Fibroblast of skin of left biceps (primary cell): ENCODE measurements around the gene TTBK2.
"Not testable (repeated sequence)": the region's sequence is repeated elsewhere in the genome, so short reads cannot be mapped to it uniquely, and the experiment has no call there.

ENCODE experiments used
- DNase-seq, 2 experiments: peaks; one replicate each; pipeline ENCODE4 v3.0.0-alpha.2; 2013; ENCODE audit warnings: low read depth in 2 of 2

The TTBK2 gene

DNA sequence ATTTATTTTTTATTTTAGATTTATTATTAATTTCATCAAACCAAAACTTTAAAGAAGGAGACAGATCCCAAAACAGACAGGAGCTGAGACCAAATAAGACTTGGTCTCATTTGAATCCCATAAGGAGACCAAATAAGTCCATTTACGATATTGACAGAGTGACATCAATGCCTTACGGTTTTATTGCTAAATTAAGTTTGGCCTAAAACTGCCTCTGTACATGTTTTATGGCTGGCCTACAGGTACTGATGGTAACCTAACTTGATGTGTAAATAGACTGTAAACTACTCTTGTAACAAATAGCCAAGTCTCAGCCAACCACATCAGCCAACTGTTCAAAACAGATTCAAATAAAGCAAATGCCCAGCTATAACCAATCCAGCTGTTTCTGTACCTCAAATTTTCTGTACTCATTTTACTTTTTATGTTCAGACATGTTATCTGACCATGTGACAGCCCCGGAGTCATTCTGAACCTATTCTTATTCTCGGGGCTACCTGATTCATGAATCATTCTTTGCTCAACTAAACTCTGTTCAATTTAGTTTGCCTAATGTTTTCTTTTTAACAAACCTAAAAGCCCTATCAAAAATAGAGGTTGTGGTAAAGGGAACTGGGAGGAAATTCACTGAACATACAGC is 94.2 kb downstream of the TTBK2 start:
- DNase-seq, result no peak

DNA sequence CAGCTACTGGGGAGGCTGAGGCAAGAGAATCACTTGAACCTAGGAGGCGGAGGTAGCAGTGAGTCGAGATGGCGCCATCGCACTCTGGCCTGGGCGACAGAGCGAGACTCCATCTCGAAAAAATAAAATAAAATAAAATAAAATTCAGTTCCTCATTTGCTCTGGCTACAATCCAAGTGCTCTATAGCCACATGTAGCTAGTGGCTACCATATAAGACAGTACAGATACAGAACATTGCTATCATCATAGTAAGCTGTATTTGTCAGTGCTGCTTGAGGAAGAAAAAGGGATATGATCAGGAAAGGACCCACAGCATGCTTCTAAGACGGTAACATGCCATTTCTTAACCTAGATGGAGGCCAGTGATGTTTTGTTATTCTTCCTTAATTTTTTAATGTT is 95.0 kb downstream of the TTBK2 start:
- DNase-seq, result no peak

DNA sequence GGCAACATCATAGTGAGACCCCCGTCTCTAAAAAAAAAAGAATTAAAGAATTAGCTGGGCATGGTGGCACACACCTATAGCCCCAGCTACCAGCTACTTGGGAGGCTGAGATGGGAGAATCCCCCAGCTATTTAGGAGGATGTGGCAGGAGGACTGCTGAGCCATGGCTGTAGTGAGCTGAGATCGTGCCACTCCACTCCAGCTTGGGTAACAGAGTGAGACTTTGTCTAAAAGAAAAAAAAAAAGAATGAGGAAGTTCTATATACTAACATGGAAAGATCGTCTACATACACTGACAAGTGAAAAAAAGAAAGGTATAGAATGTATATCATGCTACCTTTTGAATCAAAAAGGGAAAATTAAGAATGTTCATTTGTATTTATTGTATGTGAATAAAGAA is 99.8 kb downstream of the TTBK2 start:
- no peak for DNase-seq

DNA sequence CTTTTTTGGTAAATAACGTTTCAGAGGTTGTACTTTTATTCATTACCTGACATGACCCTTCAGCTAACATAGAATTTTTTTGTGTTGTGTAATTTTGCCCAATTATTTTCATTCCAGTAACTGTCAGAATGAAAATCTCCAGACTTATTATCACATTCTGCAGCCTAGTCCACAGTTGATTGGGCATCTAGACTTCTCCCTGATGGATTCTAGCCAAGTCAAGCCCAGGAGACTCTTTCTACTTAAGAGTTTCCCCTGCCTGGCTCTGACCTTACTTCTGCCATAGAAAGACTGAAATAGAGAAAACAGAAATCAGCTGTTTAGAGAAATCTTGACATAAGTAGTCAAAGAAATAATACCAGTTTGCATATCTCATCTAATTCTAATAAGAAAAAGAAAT is 100.8 kb downstream of the TTBK2 start:
- no peak for DNase-seq

DNA sequence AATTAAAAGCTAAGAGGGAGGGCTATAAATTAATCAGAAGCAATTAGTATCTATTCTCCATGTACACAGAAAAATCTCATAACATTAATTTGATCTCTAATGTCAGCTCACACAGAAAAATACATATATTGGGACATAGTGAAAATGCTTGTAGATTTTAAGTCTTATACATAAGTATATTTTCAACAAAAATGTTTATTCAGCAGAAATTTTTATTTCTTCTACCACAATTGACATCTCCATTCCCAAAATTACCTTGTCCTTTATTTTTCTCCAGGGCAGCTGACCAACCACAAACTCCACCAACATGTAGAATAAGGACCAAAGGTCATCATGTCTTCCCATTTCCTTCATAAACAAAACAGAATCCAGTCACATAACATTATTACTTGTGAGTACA is 109.1 kb downstream of the TTBK2 start:
- DNase-seq, result no peak

DNA sequence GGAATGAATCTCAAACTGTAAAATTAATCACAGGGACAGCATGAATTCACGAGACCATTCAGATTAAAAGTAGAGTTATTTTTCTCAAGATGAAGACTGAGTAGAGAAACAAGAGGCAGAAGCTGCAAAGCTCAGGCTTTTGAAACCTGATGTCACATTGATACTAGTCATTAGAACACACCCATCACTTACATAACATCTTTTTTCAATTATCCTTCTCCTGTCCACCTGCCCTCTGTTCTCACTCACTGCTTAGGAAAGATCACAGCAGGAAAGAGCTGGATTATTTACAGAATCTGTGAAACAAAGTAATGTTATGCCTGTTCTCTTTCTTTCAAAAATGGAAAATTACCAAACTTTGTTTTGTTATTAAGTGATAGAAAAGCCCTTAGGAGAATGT is 111.7 kb downstream of the TTBK2 start:
- no peak for DNase-seq

DNA sequence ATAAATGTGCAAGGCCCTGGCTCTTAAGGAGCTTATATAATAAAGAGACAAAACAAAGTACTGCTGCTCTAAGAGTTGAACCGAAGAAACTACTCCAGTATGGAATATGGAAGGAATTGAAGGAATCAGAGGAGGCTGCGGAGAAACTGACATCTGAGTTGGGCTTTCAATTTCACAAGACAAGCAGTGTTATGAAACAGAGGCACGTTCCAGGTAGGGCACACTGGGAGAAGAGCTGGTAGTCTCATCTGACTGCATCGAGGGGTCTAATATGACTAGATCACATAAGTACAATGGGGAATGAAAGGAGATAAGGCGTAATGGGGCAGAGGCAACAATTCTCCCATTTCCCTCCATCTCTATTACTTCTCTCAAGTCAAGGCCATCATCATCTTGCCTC is 115.3 kb downstream of the TTBK2 start:
- DNase-seq, result no peak

DNA sequence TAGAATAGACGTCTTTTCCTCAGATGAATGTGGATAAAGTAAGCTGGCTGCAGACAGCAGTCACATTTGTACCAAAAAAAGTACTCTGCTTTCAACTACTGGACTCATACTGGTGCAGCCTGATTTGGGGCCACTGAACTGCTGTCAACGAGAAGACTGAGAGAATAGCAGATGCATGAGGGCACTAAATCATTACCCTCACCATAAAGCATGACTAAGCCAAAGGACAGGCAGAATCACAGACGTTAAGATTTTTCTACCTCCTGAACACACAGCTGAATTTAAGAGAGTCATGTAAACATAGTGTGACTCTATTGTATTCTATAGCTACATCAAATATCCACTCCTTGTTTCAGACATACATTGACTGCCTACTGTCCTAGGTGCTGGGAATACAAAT is 115.8 kb downstream of the TTBK2 start:
- no peak for DNase-seq

DNA sequence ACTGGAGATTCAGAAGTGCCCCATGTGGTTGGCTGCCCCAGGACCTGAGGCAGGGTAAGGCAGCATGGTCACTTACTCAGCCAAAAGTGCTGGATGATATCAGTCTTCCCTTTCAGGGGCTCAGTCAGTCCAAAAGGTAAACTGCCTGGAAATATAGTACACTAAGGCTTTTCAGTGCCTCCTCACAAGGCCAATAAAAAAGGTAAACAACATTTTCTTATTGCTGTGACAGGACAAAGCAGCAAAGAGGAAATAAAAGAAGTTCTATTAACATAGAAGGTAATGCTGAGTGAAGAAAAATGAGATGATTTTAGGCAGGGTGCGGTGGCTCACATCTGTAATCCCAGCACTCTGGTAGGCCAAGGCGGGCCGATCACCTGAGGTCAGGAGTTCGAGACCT is 117.1 kb downstream of the TTBK2 start:
- DNase-seq, result no peak

DNA sequence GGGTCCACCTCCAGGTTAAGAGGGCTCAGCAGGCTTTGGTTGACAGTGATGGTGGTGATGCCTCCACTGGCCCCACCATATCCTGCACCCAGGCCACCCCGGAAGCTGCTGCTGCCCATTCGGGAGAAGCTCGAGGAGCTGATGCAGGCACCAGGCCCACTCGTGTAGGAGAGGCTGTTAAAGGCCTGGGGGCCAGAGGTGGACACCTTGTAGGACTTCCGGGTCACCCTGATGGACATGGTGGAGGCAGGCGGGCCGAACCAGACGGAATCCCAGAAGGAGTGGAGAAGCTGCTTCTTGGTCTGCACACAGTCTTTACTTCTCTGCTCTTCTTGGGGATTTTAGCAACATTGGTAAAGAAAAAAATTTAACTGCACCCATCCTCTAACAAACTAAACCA is 118.4 kb downstream of the TTBK2 start:
- no peak for DNase-seq

DNA sequence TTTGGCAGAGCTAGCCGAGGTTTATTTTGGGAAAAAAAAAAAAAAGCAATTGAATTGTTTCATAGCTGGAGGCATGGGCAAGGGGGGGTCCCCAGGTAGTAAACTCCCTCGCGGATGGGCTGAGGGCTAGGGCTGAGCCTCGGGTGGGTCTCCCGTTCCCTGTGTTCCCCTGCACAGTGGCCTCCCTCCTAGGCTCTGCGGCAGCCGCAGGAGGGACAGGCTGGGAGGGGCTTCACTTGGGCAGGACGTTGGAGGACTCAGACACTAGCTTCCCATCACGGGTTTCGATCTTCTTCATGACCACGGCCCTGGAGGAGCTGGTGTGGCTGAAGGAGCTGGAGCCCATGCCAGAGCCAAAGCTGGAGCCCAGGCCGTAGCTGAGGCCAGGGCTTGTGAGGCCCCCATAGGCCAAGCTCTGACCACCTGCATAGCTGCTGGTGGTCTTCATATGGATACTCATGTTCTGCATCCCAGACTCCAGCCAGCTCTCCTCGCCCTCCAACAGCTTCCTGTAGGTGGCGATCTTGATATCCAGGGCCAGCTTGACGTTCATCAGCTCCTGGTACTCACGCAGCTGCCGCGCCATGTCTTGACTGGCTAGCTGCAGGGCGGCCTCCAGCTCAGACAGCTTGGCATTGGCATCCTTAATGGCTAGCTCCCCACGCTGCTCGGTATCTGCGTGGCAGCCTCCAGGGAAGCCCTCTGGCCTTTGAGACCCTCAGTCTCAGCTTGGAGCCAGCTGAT is 119.7 kb downstream of the TTBK2 start:
- DNase-seq, result no peak

DNA sequence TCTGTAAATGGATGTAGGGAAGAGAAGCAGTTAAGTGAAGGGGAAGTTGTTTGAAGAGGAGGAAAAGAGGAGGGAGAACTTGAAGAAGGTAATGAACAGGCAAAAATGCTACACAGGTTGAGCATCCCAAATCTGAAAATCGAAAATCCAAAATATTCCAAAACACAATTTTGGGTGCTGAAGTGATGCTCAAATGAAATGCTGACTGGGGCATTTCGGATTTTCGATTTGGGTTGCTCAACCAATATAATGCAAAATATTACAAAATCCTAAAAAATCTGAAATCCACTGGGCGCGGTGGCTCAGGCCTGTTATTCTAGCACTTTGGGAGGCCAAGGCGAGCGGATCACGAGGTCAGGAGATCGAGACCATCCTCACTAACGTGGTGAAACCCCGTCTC is 121.8 kb downstream of the TTBK2 start:
- no peak for DNase-seq

DNA sequence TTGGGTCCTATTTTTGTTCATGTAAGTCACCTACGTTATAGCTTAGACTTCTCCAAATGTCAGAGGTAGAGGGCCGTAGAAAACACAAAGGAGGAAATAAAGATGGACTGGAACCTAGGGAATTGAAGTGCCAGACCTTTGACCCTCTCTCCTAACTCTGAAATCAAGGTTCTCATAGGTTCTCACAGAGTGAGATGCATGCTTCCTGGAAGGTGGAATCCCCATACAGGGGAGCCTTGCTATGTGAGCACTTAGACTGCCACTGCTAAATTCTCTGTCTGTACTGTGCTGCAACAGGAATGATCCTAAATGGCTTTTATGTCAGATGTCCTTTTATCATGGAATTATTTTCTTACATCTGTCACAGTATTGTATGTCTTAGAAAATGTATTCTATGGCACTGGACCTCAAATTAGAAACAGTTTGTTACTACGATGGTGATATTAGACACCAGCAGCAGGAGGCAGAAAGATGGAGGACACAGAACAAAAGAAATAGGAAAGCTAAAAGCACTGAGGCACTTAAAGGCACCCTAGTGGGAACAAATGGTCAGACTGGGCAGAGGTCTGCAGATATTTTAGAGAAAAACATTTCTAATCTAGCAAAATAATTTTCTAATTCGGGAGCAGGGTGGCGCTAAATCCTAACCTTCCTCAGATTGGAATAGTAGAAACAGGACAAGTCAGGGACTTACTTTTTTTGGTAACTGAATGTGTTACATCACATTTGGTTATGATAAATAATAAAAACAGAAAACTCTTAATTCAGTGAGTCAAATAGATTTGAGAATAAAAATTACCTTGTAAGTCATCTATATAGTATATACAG is 123.4 kb downstream of the TTBK2 start:
- DNase-seq, result no peak

DNA sequence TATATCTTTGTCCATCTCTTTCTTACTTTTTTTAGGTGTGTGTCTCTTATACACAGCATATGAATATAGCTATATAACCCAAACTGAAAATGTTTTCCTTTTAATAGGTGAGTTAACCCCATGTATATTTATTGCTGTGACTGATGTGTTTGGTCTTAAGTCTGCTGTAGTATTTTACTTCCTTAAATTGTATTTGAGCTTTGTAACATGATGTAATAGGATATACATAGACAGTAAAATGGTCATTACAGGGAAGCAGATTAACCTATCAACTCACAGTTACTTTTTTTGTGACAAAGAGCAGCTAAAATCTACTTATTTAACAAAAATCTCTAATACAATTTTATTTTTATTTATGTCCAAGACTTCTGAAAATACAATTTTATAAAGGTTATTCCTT is 131.9 kb downstream of the TTBK2 start:
- DNase-seq, result no peak

DNA sequence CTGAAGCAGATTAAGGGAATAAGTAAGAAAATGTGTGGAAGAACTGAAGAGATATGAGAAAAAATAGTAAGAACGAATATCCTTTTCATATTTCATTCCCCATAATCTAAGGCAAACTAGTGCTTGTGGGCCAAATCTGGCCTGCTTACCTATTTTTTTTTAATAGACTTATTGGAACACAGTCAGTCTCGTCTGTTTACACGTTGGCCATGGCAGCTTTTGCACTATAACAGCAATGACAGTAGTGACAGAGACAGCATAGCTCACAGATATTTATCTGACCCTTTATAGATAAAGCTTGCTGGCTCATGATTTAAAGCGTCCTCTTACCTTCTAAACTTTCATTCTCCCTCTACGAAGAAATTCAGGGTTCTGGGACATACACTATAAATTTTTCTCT is 133.6 kb downstream of the TTBK2 start:
- DNase-seq, result no peak

DNA sequence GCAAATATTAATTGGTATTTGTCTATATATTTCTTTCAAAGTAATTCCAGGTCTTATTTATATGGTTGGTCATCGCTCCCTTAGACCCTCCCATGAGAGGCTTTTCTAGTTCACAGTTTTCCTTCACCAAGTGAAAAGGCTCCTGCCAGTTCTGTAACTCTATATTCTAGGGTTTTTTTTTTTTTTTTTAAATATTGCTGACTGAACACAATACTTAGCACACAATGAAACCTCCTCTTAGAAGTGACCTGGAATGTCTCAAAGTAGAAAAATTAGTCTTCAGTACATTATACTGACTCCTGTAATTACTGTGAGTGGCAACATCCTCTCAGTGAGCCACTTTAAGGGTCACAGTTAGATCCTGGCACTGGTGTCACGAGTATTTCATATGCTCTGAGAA is 135.0 kb downstream of the TTBK2 start:
- DNase-seq, result no peak

DNA sequence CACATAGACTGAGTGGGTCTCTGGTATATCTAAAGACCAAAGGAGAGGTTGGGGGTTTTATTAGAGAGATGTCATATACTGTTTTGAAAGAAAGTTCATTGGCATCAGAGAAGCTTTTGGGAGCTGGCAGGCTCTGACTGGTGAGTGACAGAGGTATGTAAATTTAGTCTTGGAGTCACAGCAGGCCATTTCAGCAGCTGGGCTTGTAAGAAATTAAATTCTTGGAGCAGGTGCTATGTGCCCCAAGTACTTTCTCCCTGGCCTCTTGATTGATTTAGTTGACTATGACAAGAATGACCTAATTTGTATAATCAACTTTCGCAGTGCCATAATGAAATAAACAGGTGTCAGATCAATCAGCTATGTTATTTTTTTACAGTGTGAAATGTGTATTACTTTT is 135.9 kb downstream of the TTBK2 start:
- no peak for DNase-seq

DNA sequence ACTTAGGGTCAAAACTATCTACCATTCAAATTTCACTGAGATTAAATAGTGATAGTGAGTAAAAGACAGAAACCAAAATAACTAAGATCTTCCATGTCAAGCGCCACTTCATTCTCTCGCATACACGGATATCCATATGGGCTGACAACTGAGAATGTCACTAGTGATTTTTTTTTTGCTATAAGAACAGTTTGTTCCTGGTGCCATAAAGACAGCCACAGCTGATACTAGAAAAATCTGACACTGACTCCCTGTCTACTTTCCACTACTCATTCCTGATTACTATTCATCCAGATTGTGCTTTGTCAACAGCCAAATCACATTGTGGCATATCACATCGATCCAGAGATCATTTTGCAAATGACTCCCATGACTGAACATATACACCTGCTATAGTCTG is 137.9 kb downstream of the TTBK2 start:
- DNase-seq, result no peak

DNA sequence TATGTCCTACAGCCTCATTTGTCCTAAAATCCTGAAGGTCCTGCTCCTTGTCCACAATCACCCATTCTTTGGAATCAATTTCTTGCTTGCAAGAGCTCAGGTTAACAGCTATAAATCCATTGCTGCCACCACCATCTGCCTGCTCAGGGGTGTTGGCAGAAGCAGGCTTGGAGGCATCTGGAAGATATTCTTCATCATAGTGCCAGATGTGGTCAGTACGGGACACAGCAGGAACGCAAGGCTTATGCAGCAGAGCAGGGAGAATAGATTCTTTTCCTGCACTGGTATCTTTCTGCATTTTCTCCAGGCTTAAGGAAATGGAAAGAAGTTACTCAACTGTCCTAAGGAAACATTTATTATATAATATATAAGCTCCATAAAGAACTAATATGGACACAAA is 145.2 kb downstream of the TTBK2 start:
- no peak for DNase-seq

DNA sequence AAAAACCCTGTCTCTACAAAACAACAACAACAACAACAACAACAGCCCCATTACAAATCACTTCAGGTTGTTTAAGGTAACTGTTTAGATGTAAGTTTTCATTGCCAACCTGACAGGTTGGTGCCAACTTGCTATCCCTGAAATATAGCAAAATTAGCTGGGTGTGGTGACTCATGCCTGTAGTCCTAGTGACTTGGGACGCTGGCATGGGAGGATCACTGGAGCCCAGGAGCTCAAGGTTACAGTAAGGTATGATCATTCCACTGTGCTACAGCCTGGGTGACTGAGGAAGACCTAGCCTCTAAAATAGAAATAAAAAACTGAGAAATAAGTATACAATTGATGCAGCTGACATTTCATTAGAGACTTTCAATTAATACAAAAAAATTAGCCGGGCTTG is 147.7 kb downstream of the TTBK2 start:
- DNase-seq, result no peak

DNA sequence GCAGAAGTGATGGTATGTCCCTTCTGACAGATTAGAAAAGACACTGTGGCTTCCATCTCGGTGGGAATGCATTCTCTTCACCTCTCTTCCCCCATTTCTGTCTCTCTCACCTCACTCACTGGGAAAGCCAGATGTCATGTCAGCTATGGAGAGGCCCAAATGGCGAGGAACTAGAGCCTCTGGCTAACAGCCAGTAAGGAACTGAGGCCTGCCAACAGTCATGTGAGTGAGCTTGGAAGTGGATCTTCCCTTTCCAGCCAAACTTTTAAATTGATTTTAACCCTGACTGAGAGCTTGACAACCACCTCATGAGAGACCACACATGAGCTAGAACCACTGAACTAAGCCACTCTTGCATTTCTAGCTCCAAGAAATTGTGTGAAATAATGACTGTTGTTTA is 148.4 kb downstream of the TTBK2 start:
- no peak for DNase-seq

DNA sequence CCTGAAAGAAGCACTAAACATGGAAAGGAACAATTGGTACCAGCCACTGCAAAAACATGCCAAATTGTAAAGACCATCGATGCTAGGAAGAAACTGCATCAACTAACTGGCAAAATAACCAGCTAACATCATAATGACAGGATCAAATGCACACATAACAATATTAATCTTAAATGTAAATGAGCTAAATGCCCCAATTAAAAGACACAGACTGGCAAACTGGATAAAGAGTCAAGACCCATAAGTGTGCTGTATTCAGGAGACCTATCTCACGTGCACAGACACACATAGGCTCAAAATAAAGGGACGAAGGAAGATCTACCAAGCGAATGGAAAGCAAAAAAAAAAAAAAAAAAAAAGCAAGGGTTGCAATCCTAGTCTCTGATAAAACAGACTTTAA is 154.5 kb downstream of the TTBK2 start:
- not testable (repeated sequence) for DNase-seq

DNA sequence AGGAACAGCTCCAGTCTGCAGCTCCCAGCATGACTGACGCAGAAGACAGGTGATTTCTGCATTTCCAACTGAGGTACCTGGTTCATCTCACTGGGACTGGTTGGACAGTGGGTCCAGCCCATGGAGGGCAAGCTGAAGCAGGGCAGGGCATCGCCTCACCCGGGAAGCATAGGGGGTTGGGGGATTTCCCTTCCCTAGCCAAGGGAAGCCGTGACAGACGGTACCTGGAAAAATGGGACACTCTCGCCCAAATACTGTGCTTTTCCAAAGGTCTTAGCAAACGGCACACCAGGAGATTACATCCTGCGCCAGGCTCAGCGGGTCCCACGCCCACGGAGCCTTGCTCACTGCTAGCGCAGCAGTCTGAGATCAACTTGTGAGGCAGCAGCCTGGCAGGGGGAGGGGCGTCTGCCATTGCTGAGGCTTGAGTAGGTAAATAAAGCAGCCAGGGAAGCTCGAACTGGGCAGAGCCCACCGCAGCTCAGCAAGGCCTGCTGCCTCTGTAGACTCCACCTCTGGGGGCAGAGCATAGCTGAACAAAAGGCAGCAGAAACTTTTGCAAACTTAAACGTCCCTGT is 156.3 kb downstream of the TTBK2 start:
- DNase-seq, result not testable (repeated sequence)
